B cell (primary cell): ENCODE results near the gene SCARB2. TPM values are rescaled to one million over a fixed set of nuclear protein-coding genes. Genes with fewer than 3 reads are reported as not detected.
A peak's percentile ranks its signal among the peaks of the same experiment; 100 is the strongest.

Experiments
- ATAC-seq: fragments of 200-7000 bp; cut with Tn5 transposase; one replicate; pipeline ENCODE4 v1.10.0; 2021; ENCODE audit warnings: low read depth, mild to moderate bottlenecking, moderate number of reproducible peaks, moderate library complexity
- CTCF ChIA-PET: fragments of 350-600 bp; sonication (Branson Sonifier 250); formaldehyde crosslinking; loops from one replicate; lab custom pipeline; 2021; ENCODE audit warnings: antibody characterized with exemption, inconsistent platforms; lab: Charles Lee
- POLR2A ChIA-PET: fragments of 350-600 bp; sonication (Branson Sonifier 250); formaldehyde crosslinking; loops from one replicate; lab custom pipeline; 2021; ENCODE audit warnings: antibody characterized with exemption; lab: Charles Lee
- DNase-seq: peaks from one replicate; pipeline ENCODE4 v3.0.0; 2013
- H2AFZ ChIP-seq: 2 replicates; pipeline ENCODE4 v1.6.1; 2012; ENCODE audit warnings: mild to moderate bottlenecking, low read depth, low read length; ENCODE audit not compliant: insufficient read depth, poor library complexity, severe bottlenecking
- H3K27ac ChIP-seq, 2 donors: 1 replicate in 1 of 2; 2 replicates in 1 of 2; pipeline ENCODE4 v1.5.1; 2012 to 2013; ENCODE audit warnings: low read length in 2 of 2, mild to moderate bottlenecking in 2 of 2, moderate library complexity in 1 of 2
- H3K27me3 ChIP-seq, 4 experiments: fragments of 200-600 bp in 1 of 4; sonication (generic) in 1 of 4; replicated peaks in 1 of 4; 1 replicate in 2 of 4; 2 replicates in 2 of 4; pipeline versions ENCODE4 v1.6.1 to v1.7.0; 2013 to 2016; ENCODE audit warnings: low read length in 3 of 4, mild to moderate bottlenecking in 2 of 4, mixed read lengths in 1 of 4, moderate library complexity in 1 of 4; ENCODE audit not compliant: insufficient read depth in 4 of 4, control insufficient read depth in 3 of 4; ENCODE audit errors: control extremely low read depth in 1 of 4
- H3K36me3 ChIP-seq, 2 experiments: replicated peaks in 1 of 2; 1 replicate in 1 of 2; 2 replicates in 1 of 2; pipeline versions ENCODE4 v1.6.1 to v1.7.1; 2013; ENCODE audit warnings: low read length in 1 of 2; ENCODE audit not compliant: insufficient read depth in 2 of 2, control insufficient read depth in 1 of 2; ENCODE audit errors: control extremely low read depth in 1 of 2, extremely low read depth in 1 of 2
- H3K4me1 ChIP-seq, 2 donors: fragments of 200-600 bp in 1 of 2; sonication (generic) in 1 of 2; 1 replicate in 1 of 2; 2 replicates in 1 of 2; pipeline versions ENCODE4 v1.5.1 to v1.6.1; 2013 to 2017; ENCODE audit warnings: low read length in 2 of 2; ENCODE audit not compliant: control insufficient read depth in 2 of 2, insufficient read depth in 2 of 2
- H3K4me2 ChIP-seq: replicated peaks from 2 replicates; pipeline ENCODE3; 2012; ENCODE audit warnings: mild to moderate bottlenecking, low read depth, low read length; ENCODE audit not compliant: poor library complexity, severe bottlenecking
- H3K4me3 ChIP-seq, 5 experiments: fragments of 200-600 bp in 1 of 5; sonication (generic) in 1 of 5; 1 replicate in 3 of 5; 2 replicates in 2 of 5; pipeline versions ENCODE4 v1.5.1 to v1.7.0; 2011 to 2016; ENCODE audit warnings: low read length in 4 of 5, mild to moderate bottlenecking in 4 of 5, low read depth in 2 of 5, control low read depth in 1 of 5, moderate library complexity in 1 of 5; ENCODE audit not compliant: insufficient read depth in 1 of 5; ENCODE audit errors: control extremely low read depth in 1 of 5, extremely low read depth in 1 of 5
- H3K79me2 ChIP-seq: fragments of 200-600 bp; sonication (generic); one replicate; pipeline ENCODE4 v1.6.0; 2016; ENCODE audit warnings: low read length; ENCODE audit not compliant: control insufficient read depth, insufficient read depth
- H3K9ac ChIP-seq: fragments of 200-600 bp; sonication (generic); 2 replicates; pipeline ENCODE4 v1.6.1; 2017; ENCODE audit warnings: mild to moderate bottlenecking, low read length, moderate library complexity
- H3K9me3 ChIP-seq, 3 donors: one replicate each; pipeline versions ENCODE4 v1.6.1 to v1.7.1; 2013; ENCODE audit warnings: low read length in 2 of 3; ENCODE audit not compliant: control insufficient read depth in 2 of 3, insufficient read depth in 1 of 3; ENCODE audit errors: control extremely low read depth in 1 of 3
- H4K20me1 ChIP-seq: 2 replicates; pipeline ENCODE4 v1.6.0; 2012; ENCODE audit warnings: mild to moderate bottlenecking, low read length; ENCODE audit not compliant: insufficient read depth, control insufficient read depth, poor library complexity, severe bottlenecking
- H3K27ac Mint-ChIP-seq: one replicate; pipeline ENCODE4 v1.8.0; 2021; ENCODE audit warnings: mixed read lengths
- H3K27me3 Mint-ChIP-seq: one replicate; pipeline ENCODE4 v1.8.0; 2021; ENCODE audit warnings: mixed read lengths
- H3K4me1 Mint-ChIP-seq: one replicate; pipeline ENCODE4 v1.8.0; 2021; ENCODE audit warnings: mixed read lengths
- H3K4me3 Mint-ChIP-seq: one replicate; pipeline ENCODE4 v1.8.0; 2021; ENCODE audit warnings: mixed read lengths
- H3K9me3 Mint-ChIP-seq: one replicate; pipeline ENCODE4 v1.8.0; 2022; ENCODE audit warnings: mixed read lengths; ENCODE audit not compliant: insufficient read depth
- CTCF ChIP-seq: fragments of 200-600 bp; IDR thresholded peaks from one replicate; pipeline ENCODE4 v1.8.0; 2022; ENCODE audit warnings: antibody characterized with exemption, mild to moderate bottlenecking
- EZH2 ChIP-seq: IDR thresholded peaks from 2 replicates; pipeline ENCODE4 v1.6.1; 2012; ENCODE audit warnings: borderline replicate concordance, low read depth, mild to moderate bottlenecking, moderate library complexity, low read length; ENCODE audit not compliant: insufficient read depth, poor library complexity, severe bottlenecking
- WGBS: methylation state at CpG from one replicate; pipeline ENCODE4 v1.1.5; 2013; ENCODE audit warnings: missing lambda C conversion rate; ENCODE audit not compliant: insufficient coverage; 5-methylcytosine and 5-hydroxymethylcytosine counted together
- intact Hi-C: fragments of 100-400 bp; cut with micrococcal nuclease; formaldehyde crosslinking; loops from one replicate; pipeline ENCODE4 v1.10.0; 2022
- polyA plus RNA-seq: library from polyadenylated mRNA; depleted of rRNA; stranded (reverse); fragments of >200 nt; gene quantifications from 2 replicates; pipeline ENCODE4 v1.2.3, GENCODE V29; 2012
- total RNA-seq, 2 donors: library from RNA; stranded (reverse); fragments of 120-200 nt in 1 of 2; gene quantifications; 1 replicate in 1 of 2; 2 replicates in 1 of 2; pipeline versions ENCODE4 v1.2.3 to v1.2.4, GENCODE V29; 2013 to 2022

The SCARB2 gene
- total and polyA plus RNA-seq, 2 donors (not counting 1 experiment from before 2014, with no cell fraction given), result 7.8 to 30.3 TPM

GRCh38 chr4:76199664-76200211 is 13.9 kb downstream of the SCARB2 start:
- peak overlapping the region; percentile 85 for H3K27ac Mint-ChIP-seq
- H2AFZ ChIP-seq, result peak overlapping the region; percentile 56

More at GRCh38 chr4:76199664-76200211, 13.9 kb downstream of the SCARB2 start:
- Histone ChIP-seq H3K4me3 (peak overlapping the region in 1 of 5 experiments; percentile 16), H3K36me3 (peaks cover 0 to 2% of the 10 kb centered on the region in 2 experiments), H3K9ac (peak overlapping the region; percentile 24), H3K79me2 (peaks cover 34% of the 10 kb centered on the region), H3K9me3 (no peaks in the 10 kb centered on the region), H3K27me3 (no peaks in the 10 kb centered on the region), H3K27ac (peak overlapping the region; percentile 30 to 58), H4K20me1 (no peaks in the 10 kb centered on the region), H3K4me2 (peak overlapping the region; percentile 51), H3K4me1 (peaks cover 50 to 54% of the 10 kb centered on the region in 2 donors)
- ChIA-PET CTCF (interaction anchor here (0.6 to 3.1 kb wide), 9 partner anchors 10 to 305 kb away, joined by 3 to 24 read pairs (median 6); partner anchors contain the start of gene SCARB2), POLR2A (interaction anchor here (1.0 to 1.8 kb wide), 2 partner anchors 14 to 51 kb away, joined by 3 to 4 read pairs; partner anchors contain the start of genes NUP54 and SCARB2)
- WGBS, result 1% methylated on average over 13 of the region's 13 CpGs
- intact Hi-C loops, result loop anchor here (1.0 kb wide), 1 partner anchor 14 kb away; the partner anchor contains the start of gene SCARB2
- peak overlapping the region; percentile 74 for H3K4me3 Mint-ChIP-seq
- peak; percentile 91 for ATAC-seq
- TF ChIP-seq CTCF (peak; percentile 29), EZH2 (no peak)
- DNase-seq, result peak; percentile 81
- no peaks in the 10 kb centered on the region for H3K9me3 Mint-ChIP-seq
- H3K27me3 Mint-ChIP-seq, result no peaks in the 10 kb centered on the region
- peaks cover 53% of the 10 kb centered on the region for H3K4me1 Mint-ChIP-seq
